HEK293 (cell line): ENCODE data around the gene SH3BP4.
A peak's percentile ranks its signal among the peaks of the same experiment; 100 is the strongest.

ENCODE experiments used
- CTCF ChIA-PET: fragments of 350-600 bp; formaldehyde crosslinking; extraction: SDS; loops from one replicate; lab custom pipeline; 2021; ENCODE audit warnings: antibody characterized with exemption; lab: Yijun Ruan, JAX
- POLR2A ChIA-PET: fragments of 300-600 bp; formaldehyde crosslinking; extraction: SDS; loops from one replicate; lab custom pipeline; 2020; ENCODE audit warnings: antibody characterized with exemption, inconsistent platforms; lab: Yijun Ruan, JAX
- H3K27ac ChIP-seq: fragments of 200-500 bp; sonication (Bioruptor generic); 2 replicates; pipeline ENCODE4 v1.5.1; 2014; ENCODE audit warnings: low read depth, low read length, control low read depth, inconsistent platforms; ENCODE audit errors: extremely low read depth
- H3K36me3 ChIP-seq, 2 experiments: fragments of 200-500 bp in 1 of 2; sonication (Bioruptor generic) in 1 of 2; 1 replicate in 1 of 2; 2 replicates in 1 of 2; pipeline ENCODE4 v1.5.1; 2014 to 2017; ENCODE audit warnings: inconsistent platforms in 2 of 2, low read length in 2 of 2; ENCODE audit not compliant: control insufficient read depth in 2 of 2, insufficient read depth in 1 of 2
- H3K4me1 ChIP-seq: fragments of 200-500 bp; sonication (Bioruptor generic); 2 replicates; pipeline ENCODE4 v1.5.1; 2014; ENCODE audit warnings: mild to moderate bottlenecking, low read length, inconsistent platforms; ENCODE audit not compliant: control insufficient read depth, insufficient read depth
- H3K4me3 ChIP-seq: 2 replicates; pipeline ENCODE4 v1.5.1; 2011; ENCODE audit warnings: low read depth, mild to moderate bottlenecking, control low read depth, low read length, moderate library complexity
- H3K9me3 ChIP-seq: fragments of 200-500 bp; sonication (Bioruptor generic); 2 replicates; pipeline ENCODE4 v1.5.1; 2014; ENCODE audit warnings: low read depth, low read length, inconsistent platforms; ENCODE audit not compliant: control insufficient read depth, insufficient read depth
- BCL11B ChIP-seq: fragments of 450-650 bp; formaldehyde crosslinking; IDR thresholded peaks from 2 replicates; pipeline ENCODE4 v1.5.1; 2016; ENCODE audit warnings: low read depth, missing biosample characterization, missing genetic modification characterization
- HOXA7 ChIP-seq: sonication (generic); formaldehyde crosslinking; IDR thresholded peaks from 2 replicates; pipeline ENCODE4 v1.8.1; 2022; ENCODE audit warnings: missing genetic modification reagents, borderline replicate concordance
- HOXC10 ChIP-seq: sonication (generic); formaldehyde crosslinking; IDR thresholded peaks from 2 replicates; pipeline ENCODE4 v1.8.1; 2023; ENCODE audit warnings: mild to moderate bottlenecking, missing genetic modification reagents
- HOXD13 ChIP-seq: sonication (generic); formaldehyde crosslinking; IDR thresholded peaks from 2 replicates; pipeline ENCODE4 v1.8.0; 2022; ENCODE audit warnings: missing genetic modification reagents, borderline replicate concordance
- MZF1 ChIP-seq: fragments of 450-650 bp; formaldehyde crosslinking; IDR thresholded peaks from 2 replicates; pipeline ENCODE4 v1.5.1; 2017; ENCODE audit warnings: missing biosample characterization, missing genetic modification characterization, borderline replicate concordance
- OSR2 ChIP-seq: fragments of 450-650 bp; formaldehyde crosslinking; IDR thresholded peaks from 2 replicates; pipeline ENCODE4 v1.5.1; 2016; ENCODE audit warnings: missing biosample characterization, missing genetic modification characterization
- PRDM1 ChIP-seq: fragments of 450-650 bp; formaldehyde crosslinking; IDR thresholded peaks from 2 replicates; pipeline ENCODE4; 2016; ENCODE audit warnings: missing biosample characterization, missing genetic modification characterization
- PRDM10 ChIP-seq: fragments of 450-650 bp; formaldehyde crosslinking; IDR thresholded peaks from 2 replicates; pipeline ENCODE4 v1.5.1; 2016; ENCODE audit warnings: missing biosample characterization, missing genetic modification characterization
- SCRT2 ChIP-seq: fragments of 450-650 bp; formaldehyde crosslinking; IDR thresholded peaks from 2 replicates; pipeline ENCODE4 v1.5.1; 2016; ENCODE audit warnings: missing biosample characterization, missing genetic modification characterization
- TRIM28 ChIP-seq: IDR thresholded peaks from 2 replicates; pipeline ENCODE4 v1.6.1; 2011; ENCODE audit warnings: low read length, control low read depth, borderline replicate concordance
- ZEB2 ChIP-seq: fragments of 450-650 bp; formaldehyde crosslinking; IDR thresholded peaks from 2 replicates; pipeline ENCODE4 v1.5.1; 2016; ENCODE audit warnings: missing biosample characterization, missing genetic modification characterization
- ZFP3 ChIP-seq: fragments of 450-650 bp; formaldehyde crosslinking; IDR thresholded peaks from 2 replicates; pipeline ENCODE4 v1.5.1; 2016; ENCODE audit warnings: low read depth, missing biosample characterization, missing genetic modification characterization
- ZIC2 ChIP-seq: fragments of 450-650 bp; formaldehyde crosslinking; IDR thresholded peaks from 2 replicates; pipeline ENCODE4 v1.5.1; 2016; ENCODE audit warnings: missing biosample characterization, missing genetic modification characterization
- ZNF157 ChIP-seq: fragments of 450-650 bp; formaldehyde crosslinking; IDR thresholded peaks from 2 replicates; pipeline ENCODE4 v1.5.1; 2016; ENCODE audit warnings: missing biosample characterization, missing genetic modification characterization
- ZNF184 ChIP-seq: fragments of 450-650 bp; IDR thresholded peaks from 2 replicates; pipeline ENCODE4 v1.5.1; 2018; ENCODE audit warnings: missing biosample characterization, mild to moderate bottlenecking, missing genetic modification characterization
- ZNF514 ChIP-seq: fragments of 450-650 bp; formaldehyde crosslinking; IDR thresholded peaks from 2 replicates; pipeline ENCODE4 v1.5.1; 2016; ENCODE audit warnings: missing biosample characterization, missing genetic modification characterization
- ZNF530 ChIP-seq: fragments of 450-650 bp; formaldehyde crosslinking; IDR thresholded peaks from 2 replicates; pipeline ENCODE4 v1.5.1; 2016; ENCODE audit warnings: low read depth, missing biosample characterization, missing genetic modification characterization
- ZNF654 ChIP-seq: fragments of 450-650 bp; formaldehyde crosslinking; IDR thresholded peaks from 2 replicates; pipeline ENCODE4 v1.5.1; 2016; ENCODE audit warnings: low read depth, missing biosample characterization, missing genetic modification characterization
- ZNF776 ChIP-seq: fragments of 450-650 bp; formaldehyde crosslinking; IDR thresholded peaks from 2 replicates; pipeline ENCODE4 v1.5.0; 2017; ENCODE audit warnings: missing biosample characterization, missing genetic modification characterization, borderline replicate concordance
- TF ChIP-seq, protein P1 (sequence below): fragments of 450-650 bp; formaldehyde crosslinking; IDR thresholded peaks from 2 replicates; pipeline ENCODE4 v1.5.1; 2016; ENCODE audit warnings: missing biosample characterization, missing genetic modification characterization

SH3BP4 gene

DNA sequence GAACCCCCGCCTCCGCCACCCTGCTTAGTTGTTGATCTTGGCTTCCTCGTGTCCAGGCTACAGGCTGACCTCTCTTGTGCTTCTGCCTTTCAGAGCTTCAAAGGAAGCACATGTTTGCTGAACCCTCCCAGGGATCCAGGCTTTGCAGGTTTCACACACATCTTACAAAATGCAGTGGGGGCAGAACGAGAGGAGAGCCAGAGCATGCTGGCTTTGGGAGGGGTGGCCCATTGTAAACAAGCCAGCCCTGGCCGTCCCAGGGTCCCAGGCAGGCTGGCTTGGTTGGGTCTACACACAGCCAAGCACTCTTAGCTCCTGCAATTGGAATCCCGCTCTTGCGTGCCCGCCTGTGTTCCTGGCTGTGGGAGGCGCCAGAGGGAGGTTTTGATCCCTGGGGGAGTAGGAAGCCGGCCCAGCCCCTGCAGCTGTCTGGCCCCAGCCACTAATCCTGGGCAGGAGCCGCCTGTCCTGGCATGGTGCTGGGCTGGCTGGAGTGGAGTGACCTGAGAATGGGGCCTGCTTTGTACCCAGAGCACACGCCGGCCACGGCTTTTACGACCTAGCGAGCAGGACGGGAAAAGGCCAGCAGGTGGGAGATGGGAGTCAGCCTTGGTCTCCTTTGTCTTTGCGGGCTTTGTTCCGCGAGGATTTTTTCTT is 53.9 kb downstream of the SH3BP4 start:
- peak; percentile 28; the same call in 1 of the 2 replicates for TF ChIP-seq TRIM28
- no peak for TF ChIP-seq ZEB2 (tag by site-specific recombination)
- TF ChIP-seq ZIC2 (tag by site-specific recombination), result peak; percentile 34; the same call in 1 of the 2 replicates
- no peak for TF ChIP-seq HOXD13 (CRISPR knock-in tag)
- no peak for TF ChIP-seq MZF1 (tag by site-specific recombination)
- TF ChIP-seq PRDM1 (tag by site-specific recombination), result no peak
- TF ChIP-seq PRDM10 (tag by site-specific recombination), result no peak
- no peak for TF ChIP-seq ZNF184 (tag by site-specific recombination)
- TF ChIP-seq, all 188 proteins: peak for 2
- H3K36me3 ChIP-seq, result no peaks in the 10 kb centered on the region
- H3K27ac ChIP-seq, result no peak overlapping the region
- H3K4me3 ChIP-seq, result no peak overlapping the region
- CTCF ChIA-PET, result interaction anchor here (0.6 to 1.0 kb wide), 3 partner anchors 36 to 102 kb away, joined by 3 to 6 read pairs (median 3); no protein-coding TSS in a partner anchor
- no peaks in the 10 kb centered on the region for H3K9me3 ChIP-seq
- no peaks in the 10 kb centered on the region; the same call in 1 of the 2 replicates for H3K4me1 ChIP-seq
- POLR2A ChIA-PET, result no interaction called here

DNA sequence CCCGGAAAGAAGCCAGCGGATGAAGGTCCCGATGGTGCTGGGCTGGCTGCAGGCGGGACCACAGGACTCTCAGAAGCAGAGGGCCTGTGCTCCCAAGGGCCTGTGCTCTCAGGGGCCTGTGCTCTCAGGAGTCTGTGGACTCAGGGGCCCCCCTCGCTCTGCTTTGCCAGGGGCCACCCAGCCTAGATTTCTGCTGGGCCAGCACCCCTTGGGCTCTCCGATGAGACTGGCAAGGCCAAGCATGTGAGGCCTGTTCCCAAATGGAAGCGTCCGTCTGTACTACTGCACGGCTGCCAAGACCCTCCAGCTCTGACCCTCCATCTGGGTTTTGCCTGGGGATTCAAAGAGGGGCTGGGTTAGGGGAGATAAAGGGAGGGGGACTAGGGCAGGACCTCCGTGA is 54.6 kb downstream of the SH3BP4 start:
- CTCF ChIA-PET, result no interaction called here
- H3K27ac ChIP-seq, result no peak overlapping the region
- TF ChIP-seq HOXA7 (no peak), ZNF514 (tag by site-specific recombination) (no peak), ZNF654 (tag by site-specific recombination) (no peak), ZNF530 (tag by site-specific recombination) (no peak), ZNF776 (tag by site-specific recombination) (no peak), HOXC10 (CRISPR knock-in tag) (no peak), BCL11B (tag by site-specific recombination) (no peak), ZFP3 (tag by site-specific recombination) (no peak), OSR2 (tag by site-specific recombination) (no peak), SCRT2 (tag by site-specific recombination) (no peak), ZNF157 (tag by site-specific recombination) (no peak)
- TF ChIP-seq, protein P1, sequence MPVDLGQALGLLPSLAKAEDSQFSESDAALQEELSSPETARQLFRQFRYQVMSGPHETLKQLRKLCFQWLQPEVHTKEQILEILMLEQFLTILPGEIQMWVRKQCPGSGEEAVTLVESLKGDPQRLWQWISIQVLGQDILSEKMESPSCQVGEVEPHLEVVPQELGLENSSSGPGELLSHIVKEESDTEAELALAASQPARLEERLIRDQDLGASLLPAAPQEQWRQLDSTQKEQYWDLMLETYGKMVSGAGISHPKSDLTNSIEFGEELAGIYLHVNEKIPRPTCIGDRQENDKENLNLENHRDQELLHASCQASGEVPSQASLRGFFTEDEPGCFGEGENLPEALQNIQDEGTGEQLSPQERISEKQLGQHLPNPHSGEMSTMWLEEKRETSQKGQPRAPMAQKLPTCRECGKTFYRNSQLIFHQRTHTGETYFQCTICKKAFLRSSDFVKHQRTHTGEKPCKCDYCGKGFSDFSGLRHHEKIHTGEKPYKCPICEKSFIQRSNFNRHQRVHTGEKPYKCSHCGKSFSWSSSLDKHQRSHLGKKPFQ (tag by site-specific recombination), result no peak
- POLR2A ChIA-PET, result no interaction called here
- H3K36me3 ChIP-seq, result no peaks in the 10 kb centered on the region
- H3K9me3 ChIP-seq, result no peaks in the 10 kb centered on the region
- no peak overlapping the region for H3K4me3 ChIP-seq
- no peaks in the 10 kb centered on the region; the same call in 1 of the 2 replicates for H3K4me1 ChIP-seq
